ENCODE data around the gene SNRPN.
"Not testable (repeated sequence)": the region's sequence is repeated elsewhere in the genome, so short reads cannot be mapped to it uniquely, and the experiment has no call there.

Gene SNRPN

GRCh38 chr15:24971772-24972171, 17.0 kb downstream of the SNRPN start:
- DNase-seq = no peak

- not testable (repeated sequence) for DNase-seq
Measured at GRCh38 chr15:24972707-24973106, 17.9 kb downstream of the SNRPN start.

- DNase-seq = no peak
Measured at GRCh38 chr15:24976932-24977331, 22.1 kb downstream of the SNRPN start.

GRCh38 chr15:24977686-24978085, 22.9 kb downstream of the SNRPN start:
- no peak for DNase-seq

- no peak for DNase-seq
Measured at GRCh38 chr15:24985224-24985623, 30.4 kb downstream of the SNRPN start.

GRCh38 chr15:24986653-24987052, 31.9 kb downstream of the SNRPN start:
- DNase-seq = no peak

GRCh38 chr15:25019434-25019833, 64.6 kb downstream of the SNRPN start:
- DNase-seq = no peak

- DNase-seq = no peak
Measured at GRCh38 chr15:25022233-25022632, 67.4 kb downstream of the SNRPN start.

Data from Kasumi-1 (cell line).